C4-2B (cell line): Measurements from ENCODE around the gene PCNT.
"Not testable (repeated sequence)": the region's sequence is repeated elsewhere in the genome, so short reads cannot be mapped to it uniquely, and the experiment has no call there.

Experiments
- H3K27ac ChIP-seq: fragments of 450-650 bp; 2 replicates; pipeline ENCODE4 v1.5.1; 2017
- CTCF ChIP-seq: fragments of 450-650 bp; conservative IDR thresholded peaks from 2 replicates; pipeline ENCODE4 v1.5.1; 2017; ENCODE audit warnings: mild to moderate bottlenecking
- ZFX ChIP-seq: fragments of 450-650 bp; IDR thresholded peaks from 2 replicates; pipeline ENCODE4 v1.6.1; 2017

The PCNT gene

DNA sequence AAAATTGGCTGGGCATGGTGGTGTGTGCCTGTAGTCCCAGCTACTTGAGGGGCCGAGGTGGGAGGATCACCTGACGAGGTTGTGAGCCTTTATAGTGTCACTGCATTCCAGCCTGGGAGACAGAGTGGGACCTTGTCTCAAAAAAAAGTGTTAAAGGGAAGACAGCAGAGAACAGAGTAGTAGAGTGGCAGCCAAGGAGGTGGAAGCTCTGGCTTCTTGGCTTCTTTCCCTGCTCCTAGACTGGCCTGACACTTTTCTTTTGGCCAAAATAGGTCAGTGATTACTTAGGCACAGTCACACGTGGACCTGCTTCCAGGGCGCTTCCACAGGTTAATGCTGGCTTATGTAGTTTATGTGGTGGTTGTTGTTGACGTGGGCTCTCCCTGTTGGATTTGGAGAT is 138.0 kb downstream of the PCNT start:
- no peak for TF ChIP-seq CTCF
- TF ChIP-seq ZFX, result no peak
- 0 out of 2 replicates have a peak overlapping the region, but pooled peaks have one; percentile 17 for H3K27ac ChIP-seq

GRCh38 chr21:46465153-46465552 is 141.2 kb downstream of the PCNT start:
- not testable (repeated sequence) for H3K27ac ChIP-seq

- H3K27ac ChIP-seq, result no peak overlapping the region
These were observed 141.7 kb downstream of the PCNT start for GRCh38 chr21:46465651-46466050.

GRCh38 chr21:46468108-46468774 is 144.3 kb downstream of the PCNT start:
- TF ChIP-seq CTCF (no peak), ZFX (no peak)
- H3K27ac ChIP-seq, result no peak overlapping the region

More at GRCh38 chr21:46465651-46466050, 141.7 kb downstream of the PCNT start:
- TF ChIP-seq ZFX (no peak), CTCF (no peak)

DNA sequence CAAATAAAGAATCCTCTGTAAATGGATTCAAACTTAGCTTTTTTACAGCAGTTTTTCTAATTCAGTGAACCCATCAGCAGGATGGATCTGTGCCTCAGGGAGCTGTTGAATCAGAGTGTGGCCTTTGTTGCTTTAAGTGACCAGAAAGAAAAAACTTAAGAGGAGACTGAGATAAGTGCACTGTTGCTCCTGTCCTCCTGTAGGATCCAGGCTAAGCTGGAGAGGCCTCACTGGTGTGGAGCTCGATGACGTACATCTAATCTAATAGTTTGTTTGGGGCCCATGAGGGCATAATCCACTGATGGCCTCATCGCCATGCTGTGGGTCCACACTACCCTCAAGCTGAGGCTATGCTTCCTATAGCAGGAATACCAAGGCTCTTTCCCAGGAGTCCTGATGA is 145.3 kb downstream of the PCNT start:
- no peak overlapping the region for H3K27ac ChIP-seq
- TF ChIP-seq CTCF (no peak), ZFX (no peak)

DNA sequence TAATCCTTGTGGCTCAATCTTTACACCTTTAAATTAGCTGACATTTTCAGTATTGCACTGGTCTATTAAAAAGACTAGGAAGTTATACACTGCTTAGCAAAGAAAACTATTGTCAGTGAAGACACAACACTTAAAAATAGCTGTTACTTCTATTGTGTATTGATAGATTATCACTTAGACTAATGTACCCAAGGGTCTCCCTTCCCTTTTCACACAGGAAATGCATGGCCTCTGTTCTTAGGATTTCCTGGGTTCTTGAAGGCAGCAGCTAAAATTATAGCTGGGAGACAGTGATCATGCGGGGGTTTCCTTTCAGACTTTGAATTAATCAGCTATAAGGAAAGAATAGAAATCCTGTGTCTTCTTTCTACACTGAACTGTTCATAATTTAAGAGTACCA is 147.6 kb downstream of the PCNT start:
- H3K27ac ChIP-seq, result no peak overlapping the region
- TF ChIP-seq ZFX (no peak), CTCF (no peak)

GRCh38 chr21:46472246-46472645 is 148.3 kb downstream of the PCNT start:
- TF ChIP-seq ZFX (no peak), CTCF (no peak)
- H3K27ac ChIP-seq, result no peak overlapping the region

- H3K27ac ChIP-seq, result no peak overlapping the region
- TF ChIP-seq CTCF (no peak), ZFX (no peak)
These were observed 150.4 kb downstream of the PCNT start for GRCh38 chr21:46474382-46474781.
